MCF 10A (cell line): ENCODE measurements around the gene STXBP1. TPM values are rescaled to one million over a fixed set of nuclear protein-coding genes. Genes with fewer than 3 reads are reported as not detected.

Source experiments
- BruUV-seq: library from RNA; stranded (reverse); fragments of 400-500 nt; replicated peaks from 2 replicates; lab custom pipeline; 2021; lab: Mats Ljungman, UMichigan
- CTCF ChIA-PET: fragments of 300-600 bp; sonication (Branson Sonifier 250); formaldehyde crosslinking; extraction: SDS; loops from one replicate; lab custom pipeline; 2021; ENCODE audit warnings: antibody characterized with exemption, inconsistent platforms; lab: Yijun Ruan, JAX
- POLR2A ChIA-PET: fragments of 300-600, 350-650 bp; sonication (Branson Sonifier 250); formaldehyde crosslinking; extraction: SDS; loops from one replicate; lab custom pipeline; 2020; ENCODE audit warnings: antibody characterized with exemption, inconsistent platforms; lab: Yijun Ruan, JAX
- DNase-seq: peaks from one replicate; pipeline ENCODE4 v3.0.0-alpha.2; 2018; ENCODE audit not compliant: unreplicated experiment
- H3K27ac Mint-ChIP-seq: one replicate; pipeline ENCODE4 v1.8.0; 2022; ENCODE audit warnings: mild to moderate bottlenecking, low read depth, mixed read lengths; ENCODE audit not compliant: unreplicated experiment
- H3K27me3 Mint-ChIP-seq: one replicate; pipeline ENCODE4 v1.8.0; 2022; ENCODE audit warnings: mixed read lengths; ENCODE audit not compliant: insufficient read depth, unreplicated experiment
- H3K36me3 Mint-ChIP-seq: one replicate; pipeline ENCODE4 v1.8.0; 2022; ENCODE audit warnings: mild to moderate bottlenecking, moderate library complexity, mixed read lengths; ENCODE audit not compliant: insufficient read depth, unreplicated experiment
- H3K4me1 Mint-ChIP-seq: one replicate; pipeline ENCODE4 v1.8.0; 2022; ENCODE audit warnings: mixed read lengths; ENCODE audit not compliant: insufficient read depth, unreplicated experiment
- H3K4me3 Mint-ChIP-seq: one replicate; pipeline ENCODE4 v1.8.0; 2022; ENCODE audit warnings: mild to moderate bottlenecking, moderate library complexity, mixed read lengths; ENCODE audit not compliant: unreplicated experiment
- H3K9me3 Mint-ChIP-seq: one replicate; pipeline ENCODE4 v1.8.0; 2022; ENCODE audit warnings: mixed read lengths; ENCODE audit not compliant: unreplicated experiment
- CTCF ChIP-seq: fragments of 200-600 bp; IDR thresholded peaks from one replicate; pipeline ENCODE4 v1.8.0; 2022; ENCODE audit warnings: antibody characterized with exemption, mild to moderate bottlenecking; ENCODE audit not compliant: unreplicated experiment
- intact Hi-C: fragments of 100-400 bp; cut with micrococcal nuclease; formaldehyde crosslinking; loops from 2 replicates; pipeline ENCODE4 v1.14.1; 2022
- total RNA-seq: library from RNA; stranded (reverse); gene quantifications from 2 replicates; pipeline ENCODE4 v1.2.3, GENCODE V29; 2022

The STXBP1 gene
- total RNA-seq, 1 experiment from 2014 or later: 20.0 TPM

- no peak for DNase-seq
- no peaks in the 10 kb centered on the region for H3K36me3 Mint-ChIP-seq
- BruUV-seq: no TSS peak
- TF ChIP-seq CTCF: no peak
- POLR2A ChIA-PET: interaction anchor here (3.8 kb wide), 1 partner anchor 31 kb away, joined by 50 read pairs; no protein-coding TSS in a partner anchor
- H3K4me1 Mint-ChIP-seq: no peaks in the 10 kb centered on the region
- H3K9me3 Mint-ChIP-seq: no peaks in the 10 kb centered on the region
- H3K4me3 Mint-ChIP-seq: no peak overlapping the region
- no peak overlapping the region for H3K27ac Mint-ChIP-seq
- intact Hi-C loops: no loop called here
- no peaks in the 10 kb centered on the region for H3K27me3 Mint-ChIP-seq
- CTCF ChIA-PET: interaction anchor here (0.6 to 3.2 kb wide), 4 partner anchors 46 to 317 kb away, joined by 3 to 14 read pairs (median 8); no protein-coding TSS in a partner anchor
Observed at GRCh38 chr9:127738666-127739065, 126.6 kb downstream of the STXBP1 start.

- ChIA-PET POLR2A (interaction anchor here (0.6 to 3.8 kb wide), 22 partner anchors 12 to 181 kb away, joined by 3 to 50 read pairs (median 5); partner anchors contain the start of genes CDK9, FPGS, PTRH1 and ST6GALNAC4), CTCF (interaction anchor here (0.8 to 3.2 kb wide), 10 partner anchors 11 to 189 kb away, joined by 3 to 14 read pairs (median 4); partner anchors contain the start of gene CDK9)
- no peak for TF ChIP-seq CTCF
- H3K4me3 Mint-ChIP-seq: peak overlapping the region; percentile 33
- no peaks in the 10 kb centered on the region for H3K4me1 Mint-ChIP-seq
- H3K9me3 Mint-ChIP-seq: no peaks in the 10 kb centered on the region
- no peak overlapping the region for H3K27ac Mint-ChIP-seq
- no peaks in the 10 kb centered on the region for H3K36me3 Mint-ChIP-seq
- H3K27me3 Mint-ChIP-seq: no peaks in the 10 kb centered on the region
- DNase-seq: peak; percentile 38
- intact Hi-C loops: loop anchor here (1.0 kb wide), 2 partner anchors 46 to 180 kb away; no protein-coding TSS in a partner anchor
- BruUV-seq: no TSS peak
Observed at GRCh38 chr9:127739614-127740330, 127.7 kb downstream of the STXBP1 start.

DNA sequence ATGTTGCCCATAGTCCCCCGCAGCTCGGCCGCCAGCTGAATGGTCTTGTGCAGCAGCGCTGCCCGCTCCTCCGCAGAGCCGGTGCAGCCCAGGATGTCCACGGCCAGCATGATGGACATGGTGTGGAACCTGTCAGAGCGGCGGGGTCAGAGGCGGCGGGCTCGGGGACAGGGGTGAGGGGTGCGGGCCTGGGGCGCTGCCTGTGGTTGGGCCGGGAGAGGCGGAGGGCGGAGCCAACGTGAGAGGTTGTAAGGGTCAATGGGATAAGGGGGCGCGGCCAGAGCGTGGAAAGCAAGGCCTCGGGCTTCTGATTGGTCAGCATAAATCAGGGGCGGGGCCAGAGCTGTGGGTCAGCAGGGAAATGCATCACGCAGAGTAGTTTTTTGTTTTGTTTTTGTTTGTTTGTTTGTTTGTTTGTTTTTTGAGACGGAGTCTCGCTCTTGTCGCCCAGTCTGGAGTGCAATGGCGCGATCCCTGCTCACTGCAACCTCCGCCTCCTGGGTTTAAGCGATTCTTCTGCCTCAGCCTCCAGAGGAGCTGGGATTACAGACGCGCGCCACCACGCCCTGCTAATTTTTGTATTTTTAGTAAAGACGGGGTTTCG, 129.9 kb downstream of the STXBP1 start:
- no peak for DNase-seq
- intact Hi-C loops: no loop called here
- H3K4me3 Mint-ChIP-seq: no peak overlapping the region
- ChIA-PET POLR2A (interaction anchor here (0.5 to 3.8 kb wide), 4 partner anchors 28 to 61 kb away, joined by 4 to 50 read pairs (median 13); partner anchors contain the start of gene FPGS), CTCF (interaction anchor here (0.9 to 1.3 kb wide), 3 partner anchors 42 to 179 kb away, joined by 3 to 6 read pairs (median 3); partner anchors contain the start of gene CDK9)
- H3K36me3 Mint-ChIP-seq: no peaks in the 10 kb centered on the region
- no peak for TF ChIP-seq CTCF
- H3K27me3 Mint-ChIP-seq: peaks cover 3% of the 10 kb centered on the region
- H3K4me1 Mint-ChIP-seq: no peaks in the 10 kb centered on the region
- no peaks in the 10 kb centered on the region for H3K9me3 Mint-ChIP-seq
- no peak overlapping the region for H3K27ac Mint-ChIP-seq
- no TSS peak for BruUV-seq

Other genes with a start within 250 kb of the STXBP1 start
- 13.7 and 14.0 TPM in 2 replicates for gene SLC2A8, start 215.1 kb upstream of the STXBP1 start, total RNA-seq
- gene ZNF79, start 187.9 kb upstream of the STXBP1 start, total RNA-seq: 7.9 and 9.3 TPM in 2 replicates
- 3,086 and 3,252 TPM in 2 replicates for gene RPL12, start 160.9 kb upstream of the STXBP1 start, total RNA-seq
- 23.5 and 26.2 TPM in 2 replicates for gene LRSAM1, start 160.8 kb upstream of the STXBP1 start, total RNA-seq
- not detected in 2 replicates for gene CFAP157, start 94.7 kb downstream of the STXBP1 start, total RNA-seq
- gene PTRH1, start 103.4 kb downstream of the STXBP1 start, total RNA-seq: 35.2 and 37.8 TPM in 2 replicates
- 0.19 and 0.32 TPM in 2 replicates for gene TTC16, start 103.8 kb downstream of the STXBP1 start, total RNA-seq
- 8.4 and 11.3 TPM in 2 replicates for gene TOR2A, start 123.0 kb downstream of the STXBP1 start, total RNA-seq
- gene SH2D3C, start 166.4 kb downstream of the STXBP1 start, total RNA-seq: not detected in 2 replicates
- gene CDK9, start 173.8 kb downstream of the STXBP1 start, total RNA-seq: 62.1 and 84.0 TPM in 2 replicates
- gene FPGS, start 190.6 kb downstream of the STXBP1 start, total RNA-seq: 130 and 131 TPM in 2 replicates
- 19.2 and 22.1 TPM in 2 replicates for gene ENG, start 242.4 kb downstream of the STXBP1 start, total RNA-seq